ENCODE results near the gene ACER1.

Gene ACER1

GRCh38 chr19:6263735-6264444 lies 69.5 kb downstream of the ACER1 start:
- no peak for DNase-seq

GRCh38 chr19:6263306-6263705 lies 70.1 kb downstream of the ACER1 start:
- no peak for DNase-seq

DNA sequence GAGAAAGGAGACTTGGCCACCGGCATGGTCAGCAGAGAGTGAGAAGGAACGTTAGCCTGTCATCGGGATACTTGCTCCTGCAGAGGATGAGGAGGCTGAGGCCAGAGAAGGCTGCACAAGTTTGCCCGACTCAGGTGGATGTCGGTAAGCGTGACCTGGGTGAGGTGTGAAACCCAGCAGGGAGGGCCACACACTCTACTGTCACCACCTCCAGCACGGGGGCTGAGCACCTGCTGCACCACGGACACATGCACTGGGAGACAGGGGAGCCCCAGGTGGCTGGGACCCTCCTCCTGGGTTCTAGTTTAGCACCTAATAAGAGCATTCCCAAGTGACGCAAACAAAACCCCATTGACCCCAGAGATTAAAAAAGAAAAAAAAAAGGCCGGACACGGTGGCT lies 70.9 kb downstream of the ACER1 start:
- no peak for DNase-seq

- no peak for DNase-seq
These were observed 71.5 kb downstream of the ACER1 start for GRCh38 chr19:6261883-6262282.

DNA sequence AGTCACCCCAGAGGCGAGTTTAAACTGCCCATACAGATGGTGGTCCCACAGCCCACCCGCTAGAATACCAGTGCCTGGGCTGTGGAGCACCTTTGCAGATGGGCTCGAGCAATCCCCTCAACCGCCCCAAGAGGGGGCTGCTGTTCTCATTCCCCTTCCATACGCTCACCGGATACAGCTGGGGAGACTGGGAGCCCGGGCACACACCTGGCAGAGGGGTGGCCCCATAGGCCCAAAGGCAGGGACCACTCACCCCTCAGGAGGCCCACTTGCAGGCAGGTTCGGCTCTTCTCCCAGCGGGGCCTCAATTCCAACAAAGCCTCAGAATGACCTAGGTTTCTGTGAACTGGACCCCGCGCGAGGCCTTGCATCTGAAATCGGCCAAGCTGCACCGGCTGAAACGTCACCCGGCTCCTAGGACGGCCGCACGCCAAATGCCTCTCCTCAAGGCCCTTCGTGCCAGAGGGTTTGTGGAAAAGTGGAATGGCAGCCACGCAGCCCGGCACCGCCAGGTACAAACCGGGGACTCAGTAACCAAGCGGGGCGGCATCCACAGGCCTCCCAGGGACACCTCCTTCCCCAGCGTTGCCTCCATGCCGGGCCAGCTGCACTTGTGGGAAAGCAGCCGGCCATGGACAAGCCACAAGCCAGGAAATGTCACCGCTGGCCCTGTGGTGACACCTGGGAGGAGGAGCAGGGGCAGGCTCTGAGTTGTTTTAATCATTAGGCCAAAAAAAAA lies 72.3 kb downstream of the ACER1 start:
- no peak for DNase-seq

DNA sequence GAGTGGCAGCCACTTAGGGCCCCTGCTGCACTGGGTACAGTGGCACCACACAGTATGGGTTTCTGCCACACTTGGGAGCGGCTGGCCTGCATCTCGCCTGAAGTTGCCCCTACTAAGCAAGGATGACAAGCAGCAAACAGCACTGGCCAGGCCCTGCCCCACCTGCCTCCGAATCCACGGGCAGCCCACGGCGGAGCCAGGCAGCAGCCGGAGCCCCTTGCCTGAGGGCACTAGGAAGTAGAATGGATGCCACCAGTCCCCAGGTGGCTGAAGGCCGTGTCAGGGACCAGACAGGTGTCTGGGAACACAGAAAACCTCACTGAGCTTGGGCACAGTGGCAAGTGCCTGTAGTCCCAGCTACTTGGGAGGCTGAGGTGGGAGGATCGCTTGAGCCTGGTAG lies 73.0 kb downstream of the ACER1 start:
- no peak for DNase-seq

DNA sequence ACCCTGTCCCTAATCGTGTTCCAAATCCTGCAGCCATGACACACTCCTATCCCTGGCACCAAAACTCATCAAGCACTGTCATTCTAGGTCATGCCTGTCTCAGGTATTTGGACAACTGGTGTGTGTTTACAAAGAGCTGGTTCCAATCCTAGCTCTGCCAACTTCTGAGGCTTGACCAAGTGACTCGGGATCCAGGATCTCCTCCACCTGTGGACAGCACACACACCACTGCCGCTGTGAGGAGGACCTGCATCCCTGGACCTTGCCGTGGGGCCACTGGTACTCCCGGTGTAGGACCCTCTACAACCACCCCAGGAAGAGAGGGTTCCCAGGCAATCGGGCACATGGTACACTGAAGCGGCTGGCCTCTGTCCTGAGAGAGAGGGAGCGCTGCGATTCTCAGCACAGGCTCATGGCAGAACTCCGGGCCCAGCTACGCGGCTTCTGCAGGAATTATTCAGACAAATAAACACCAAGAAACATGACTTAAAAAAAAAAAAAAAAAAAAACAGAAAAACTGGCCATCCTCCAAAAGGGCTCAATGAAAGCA lies 74.0 kb downstream of the ACER1 start:
- DNase-seq: no peak

DNA sequence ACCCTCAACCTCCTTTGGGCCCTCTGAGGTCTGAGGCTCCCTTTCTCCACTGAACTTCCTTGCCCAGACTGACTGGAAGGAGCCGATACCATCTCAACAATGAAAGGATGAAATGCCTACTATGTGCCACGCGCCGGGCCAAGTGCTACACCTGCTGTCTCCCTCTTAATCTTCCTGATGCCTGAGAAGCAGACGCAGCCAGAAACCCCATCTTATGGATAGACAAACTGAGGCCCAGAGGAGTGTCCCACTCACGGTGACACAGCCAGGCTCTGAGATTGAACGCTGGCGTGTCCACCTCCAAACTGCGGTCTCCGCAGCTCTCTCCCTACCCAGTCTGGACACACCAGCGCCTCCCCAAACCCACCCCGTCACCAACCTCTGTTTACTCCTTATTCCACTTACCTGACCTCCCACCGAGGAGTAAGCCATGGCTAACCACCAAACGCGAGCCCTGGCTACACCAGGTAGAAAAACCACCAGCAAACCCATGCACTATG lies 74.5 kb downstream of the ACER1 start:
- no peak for DNase-seq
